ENCODE results near the gene CEP290. TPM values are rescaled to one million over a fixed set of nuclear protein-coding genes. Genes with fewer than 3 reads are reported as not detected.

Gene CEP290
- total and polyA plus RNA-seq, 10 of the 15 experiments (the other 5 are each of a cell fraction or from before 2014, with no cell fraction given) = 4.8 to 15.7 (median 10.7) TPM

GRCh38 chr12:88084210-88084609 is 57.7 kb downstream of the CEP290 start:
- ATAC-seq = no peak
- no peaks in the 10 kb centered on the region for H3K4me1 ChIP-seq (ENCODE audit: control insufficient read depth, insufficient read depth, low read length)
- no peaks in the 10 kb centered on the region for H3K9me3 ChIP-seq (replicated peaks; ENCODE audit: control insufficient read depth, insufficient read depth, low read length)
- 100% methylated on average over 4 of the region's 4 CpGs for WGBS (ENCODE audit: insufficient coverage, insufficient replicate concordance, low lambda C conversion rate, missing lambda C conversion rate)
- H4K20me1 ChIP-seq (ENCODE audit: control insufficient read depth, insufficient read depth) = no peaks in the 10 kb centered on the region
- no peaks in the 10 kb centered on the region for H3K79me2 ChIP-seq (ENCODE audit: control insufficient read depth, insufficient read depth, low read length)
- no peak overlapping the region for H3K4me3 ChIP-seq
- no peak overlapping the region for H3K4me2 ChIP-seq (ENCODE audit: control insufficient read depth, insufficient read depth)
- intact Hi-C loops (cut with micrococcal nuclease; ENCODE audit: unreplicated experiment) (no loop called here), in situ Hi-C loops (cut with MboI) (no loop called here)
- POLR2A ChIA-PET = no interaction called here
- CTCF ChIA-PET = no interaction called here
- BruUV-seq (replicated peaks) = no TSS peak
- TF ChIP-seq NFXL1 (IDR thresholded peaks at IDR 0.05; ENCODE audit: borderline replicate concordance) (no peak), REST (IDR thresholded peaks at IDR 0.05; ENCODE audit: low read depth, low read length) (no peak), MTA3 (IDR thresholded peaks at IDR 0.05; ENCODE audit: borderline replicate concordance, low read length) (no peak), MYC (IDR thresholded peaks at IDR 0.05; ENCODE audit: insufficient read depth, insufficient read length, insufficient replicate concordance, low read length, severe bottlenecking) (no peak), ZBTB11 (CRISPR knock-in tag; IDR thresholded peaks at IDR 0.05) (no peak), ZNF274 (IDR thresholded peaks at IDR 0.05; ENCODE audit: insufficient read depth, insufficient read length) (no peak), MLLT1 (IDR thresholded peaks at IDR 0.05) (no peak), HDGF (IDR thresholded peaks at IDR 0.05) (no peak)
- H3K27me3 ChIP-seq (replicated peaks in 1 of 2; ENCODE audit: control insufficient read depth in 2 of 2, insufficient read depth in 2 of 2, low read length in 1 of 2) = no peaks in the 10 kb centered on the region
- SMC1A ChIA-PET (ENCODE audit: uncharacterized antibody, unreplicated experiment) = interaction anchor here (1.3 kb wide), 1 partner anchor 22 kb away, joined by 3 read pairs; no protein-coding TSS in a partner anchor
- no peak overlapping the region for H3K27ac ChIP-seq (ENCODE audit: control insufficient read depth, insufficient read depth)
- FAIRE-seq = no peak
- no peak overlapping the region for H3K9ac ChIP-seq (ENCODE audit: control insufficient read depth, insufficient read depth, low read length)
- no peak overlapping the region for H2AFZ ChIP-seq (ENCODE audit: control insufficient read depth, low read depth, low read length)
- H3K36me3 ChIP-seq (ENCODE audit: control insufficient read depth in 2 of 2, insufficient read depth in 2 of 2, low read length in 1 of 2) = peaks cover 0 to 4% of the 10 kb centered on the region in 2 experiments; a peak in 1 of 4 replicates
- RAD21 ChIA-PET (ENCODE audit: unreplicated experiment) = no interaction called here
- DNase-seq (ENCODE audit: low read depth, low spot score) = no peak

All from GM12878 (cell line).